HEK293 (cell line): ENCODE measurements around the gene SLC6A11.

Source experiments
- CTCF ChIA-PET: fragments of 350-600 bp; formaldehyde crosslinking; extraction: SDS; loops from one replicate; lab custom pipeline; 2021; ENCODE audit warnings: antibody characterized with exemption; lab: Yijun Ruan, JAX
- POLR2A ChIA-PET: fragments of 300-600 bp; formaldehyde crosslinking; extraction: SDS; loops from one replicate; lab custom pipeline; 2020; ENCODE audit warnings: antibody characterized with exemption, inconsistent platforms; lab: Yijun Ruan, JAX
- H3K27ac ChIP-seq: fragments of 200-500 bp; sonication (Bioruptor generic); 2 replicates; pipeline ENCODE4 v1.5.1; 2014; ENCODE audit warnings: low read depth, low read length, control low read depth, inconsistent platforms; ENCODE audit errors: extremely low read depth
- H3K36me3 ChIP-seq, 2 experiments: fragments of 200-500 bp in 1 of 2; sonication (Bioruptor generic) in 1 of 2; 1 replicate in 1 of 2; 2 replicates in 1 of 2; pipeline ENCODE4 v1.5.1; 2014 to 2017; ENCODE audit warnings: inconsistent platforms in 2 of 2, low read length in 2 of 2; ENCODE audit not compliant: control insufficient read depth in 2 of 2, insufficient read depth in 1 of 2
- H3K4me1 ChIP-seq: fragments of 200-500 bp; sonication (Bioruptor generic); 2 replicates; pipeline ENCODE4 v1.5.1; 2014; ENCODE audit warnings: mild to moderate bottlenecking, low read length, inconsistent platforms; ENCODE audit not compliant: control insufficient read depth, insufficient read depth
- H3K4me3 ChIP-seq: 2 replicates; pipeline ENCODE4 v1.5.1; 2011; ENCODE audit warnings: low read depth, mild to moderate bottlenecking, control low read depth, low read length, moderate library complexity
- H3K9me3 ChIP-seq: fragments of 200-500 bp; sonication (Bioruptor generic); 2 replicates; pipeline ENCODE4 v1.5.1; 2014; ENCODE audit warnings: low read depth, low read length, inconsistent platforms; ENCODE audit not compliant: control insufficient read depth, insufficient read depth
- PATZ1 ChIP-seq: fragments of 450-650 bp; formaldehyde crosslinking; IDR thresholded peaks from 2 replicates; pipeline ENCODE4 v1.5.1; 2016; ENCODE audit warnings: missing biosample characterization, missing genetic modification characterization
- PRDM4 ChIP-seq: fragments of 450-650 bp; formaldehyde crosslinking; IDR thresholded peaks from 2 replicates; pipeline ENCODE4 v1.5.1; 2017; ENCODE audit warnings: missing biosample characterization, missing genetic modification characterization
- SALL2 ChIP-seq: fragments of 450-650 bp; formaldehyde crosslinking; IDR thresholded peaks from 2 replicates; pipeline ENCODE4 v1.5.0; 2017; ENCODE audit warnings: missing biosample characterization, mild to moderate bottlenecking, missing genetic modification characterization, borderline replicate concordance
- TSHZ1 ChIP-seq: fragments of 450-650 bp; formaldehyde crosslinking; IDR thresholded peaks from 2 replicates; pipeline ENCODE4 v1.5.1; 2016; ENCODE audit warnings: missing biosample characterization, missing genetic modification characterization, borderline replicate concordance
- ZBTB21 ChIP-seq: fragments of 450-650 bp; formaldehyde crosslinking; IDR thresholded peaks from 2 replicates; pipeline ENCODE4 v1.5.1; 2017; ENCODE audit warnings: missing biosample characterization, missing genetic modification characterization
- ZBTB49 ChIP-seq: fragments of 450-650 bp; formaldehyde crosslinking; IDR thresholded peaks from 2 replicates; pipeline ENCODE4 v1.5.1; 2016; ENCODE audit warnings: missing biosample characterization, missing genetic modification characterization, low read depth
- ZNF10 ChIP-seq: fragments of 450-650 bp; formaldehyde crosslinking; IDR thresholded peaks from 2 replicates; pipeline ENCODE4 v1.5.1; 2017; ENCODE audit warnings: missing biosample characterization, missing genetic modification characterization
- ZNF184 ChIP-seq: fragments of 450-650 bp; IDR thresholded peaks from 2 replicates; pipeline ENCODE4 v1.5.1; 2018; ENCODE audit warnings: missing biosample characterization, mild to moderate bottlenecking, missing genetic modification characterization
- ZNF280D ChIP-seq: fragments of 450-650 bp; formaldehyde crosslinking; IDR thresholded peaks from 2 replicates; pipeline ENCODE4 v1.5.1; 2016; ENCODE audit warnings: missing biosample characterization, missing genetic modification characterization
- ZNF292 ChIP-seq: fragments of 450-650 bp; formaldehyde crosslinking; IDR thresholded peaks from 2 replicates; pipeline ENCODE4 v1.5.1; 2016; ENCODE audit warnings: low read depth, missing biosample characterization, missing genetic modification characterization, borderline replicate concordance
- ZNF302 ChIP-seq: fragments of 450-650 bp; formaldehyde crosslinking; IDR thresholded peaks from 2 replicates; pipeline ENCODE4 v1.5.1; 2016; ENCODE audit warnings: missing biosample characterization, missing genetic modification characterization, low read depth
- ZNF433 ChIP-seq: fragments of 450-650 bp; formaldehyde crosslinking; IDR thresholded peaks from 2 replicates; pipeline ENCODE4 v1.5.1; 2016; ENCODE audit warnings: missing biosample characterization, missing genetic modification characterization, low read depth
- ZNF580 ChIP-seq: fragments of 450-650 bp; formaldehyde crosslinking; IDR thresholded peaks from 2 replicates; pipeline ENCODE4 v1.5.1; 2016; ENCODE audit warnings: missing biosample characterization, missing genetic modification characterization
- ZNF677 ChIP-seq: fragments of 450-650 bp; IDR thresholded peaks from 2 replicates; pipeline ENCODE4 v1.5.0; 2018; ENCODE audit warnings: missing biosample characterization, mild to moderate bottlenecking, missing genetic modification characterization, moderate library complexity

SLC6A11 gene

GRCh38 chr3:10919636-10920035 is 103.6 kb downstream of the SLC6A11 start (continued):
- no peak for TF ChIP-seq PRDM4 (tag by site-specific recombination)
- no peak for TF ChIP-seq ZNF302 (tag by site-specific recombination)
- TF ChIP-seq ZBTB21 (tag by site-specific recombination) = no peak
- no peak for TF ChIP-seq ZNF10 (tag by site-specific recombination)
- TF ChIP-seq ZNF292 (tag by site-specific recombination) = no peak

GRCh38 chr3:10925436-10926255 is 109.6 kb downstream of the SLC6A11 start:
- no peaks in the 10 kb centered on the region for H3K9me3 ChIP-seq
- no peak overlapping the region for H3K4me3 ChIP-seq
- CTCF ChIA-PET = no interaction called here
- no peak overlapping the region for H3K27ac ChIP-seq
- TF ChIP-seq ZNF580 (tag by site-specific recombination) (no peak), ZNF677 (tag by site-specific recombination) (no peak), ZNF184 (no peak), ZNF433 (no peak), SALL2 (tag by site-specific recombination) (no peak), ZNF280D (tag by site-specific recombination) (no peak), PATZ1 (tag by site-specific recombination) (no peak), ZBTB49 (no peak), TSHZ1 (tag by site-specific recombination) (no peak)
- TF ChIP-seq, all 188 proteins: peak for 0
- POLR2A ChIA-PET = no interaction called here
- Histone ChIP-seq H3K4me1 (no peaks in the 10 kb centered on the region), H3K36me3 (no peaks in the 10 kb centered on the region)
